HG02678 (cell line): ENCODE data around the gene RHEB.

Experiments used
- ATAC-seq: cut with Tn5 transposase; IDR thresholded peaks from one replicate; pipeline ENCODE4 v1.9.1; 2021; ENCODE audit warnings: mild to moderate bottlenecking, moderate library complexity; ENCODE audit not compliant: unreplicated experiment

Gene RHEB

GRCh38 chr7:151435103-151435916 lies 84.4 kb downstream of the RHEB start:
- no peak for ATAC-seq

- ATAC-seq = no peak
Measured at GRCh38 chr7:151434549-151434948, 85.1 kb downstream of the RHEB start.

DNA sequence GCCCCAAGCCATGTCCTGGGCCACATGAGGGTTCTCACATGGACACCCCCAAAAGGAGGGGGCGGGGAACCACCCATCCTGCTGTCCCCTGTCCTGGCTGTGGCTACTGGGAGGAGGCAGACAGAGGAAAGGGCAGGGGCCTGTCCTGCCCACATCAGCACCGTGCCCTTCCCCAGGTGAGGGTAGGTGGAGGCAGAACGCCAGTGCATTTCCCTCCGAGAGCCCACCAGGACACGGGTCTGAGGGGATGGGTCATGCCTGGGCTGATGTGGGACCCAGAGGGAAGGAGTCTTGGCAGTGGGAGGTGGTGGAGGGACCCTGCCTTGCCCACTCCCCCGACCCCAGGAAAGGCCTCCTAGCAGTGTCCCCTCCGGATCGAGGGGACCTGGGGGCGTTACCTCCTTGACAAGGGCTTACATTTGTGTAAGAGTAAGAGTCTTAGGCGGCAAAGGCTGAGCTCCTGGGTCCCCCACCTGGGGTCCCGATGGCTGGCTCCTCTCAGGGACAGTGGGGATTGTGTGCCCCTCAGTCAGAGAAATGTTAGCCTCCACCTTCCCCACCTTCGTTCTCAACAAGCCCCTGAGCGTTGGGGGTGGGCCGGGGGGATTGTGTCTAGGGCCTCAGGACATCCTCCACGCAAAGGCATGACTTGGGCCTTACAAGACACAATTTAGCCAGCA lies 85.8 kb downstream of the RHEB start:
- no peak for ATAC-seq

DNA sequence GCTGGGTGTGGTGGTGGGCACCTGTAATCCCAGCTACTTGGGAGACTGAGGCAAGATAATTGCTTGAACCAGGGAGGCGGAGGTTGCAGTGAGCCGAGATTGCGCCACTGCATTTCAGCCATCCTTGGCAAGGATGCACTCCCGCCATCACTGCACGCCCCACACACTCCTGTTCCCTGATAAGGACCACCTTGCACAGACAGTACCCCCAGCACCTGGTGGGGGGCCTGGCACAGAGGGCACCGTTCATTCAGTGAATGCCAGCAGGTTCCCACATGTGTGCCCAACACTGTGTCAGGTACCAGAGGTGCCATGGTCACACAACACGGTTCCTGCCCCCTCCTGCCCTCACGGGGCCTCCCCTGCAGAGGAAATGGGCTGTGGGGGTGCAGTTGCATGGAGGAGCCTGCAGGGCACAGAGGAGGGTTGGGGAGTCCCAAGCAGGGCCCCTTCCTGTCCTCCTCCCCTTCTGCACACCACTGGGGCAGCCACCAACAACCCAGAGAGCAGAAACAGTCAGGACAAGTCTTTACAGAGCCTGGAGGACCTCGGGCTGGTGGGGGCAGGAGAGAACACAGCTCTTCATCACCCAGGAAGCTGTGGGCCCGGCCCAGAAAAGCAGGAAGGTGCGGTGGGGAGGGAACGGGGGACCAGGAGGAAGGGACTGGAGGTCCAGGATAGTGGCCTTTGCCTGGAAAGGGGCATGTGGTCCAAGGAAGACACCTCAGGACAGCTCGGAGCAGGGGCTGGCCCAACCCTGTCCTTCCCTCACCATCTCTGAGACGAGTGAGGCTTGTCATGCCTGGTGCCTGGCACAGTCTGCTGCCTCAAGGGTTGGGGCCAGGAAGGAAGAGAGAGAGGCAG lies 86.8 kb downstream of the RHEB start:
- ATAC-seq = peak; percentile 58

DNA sequence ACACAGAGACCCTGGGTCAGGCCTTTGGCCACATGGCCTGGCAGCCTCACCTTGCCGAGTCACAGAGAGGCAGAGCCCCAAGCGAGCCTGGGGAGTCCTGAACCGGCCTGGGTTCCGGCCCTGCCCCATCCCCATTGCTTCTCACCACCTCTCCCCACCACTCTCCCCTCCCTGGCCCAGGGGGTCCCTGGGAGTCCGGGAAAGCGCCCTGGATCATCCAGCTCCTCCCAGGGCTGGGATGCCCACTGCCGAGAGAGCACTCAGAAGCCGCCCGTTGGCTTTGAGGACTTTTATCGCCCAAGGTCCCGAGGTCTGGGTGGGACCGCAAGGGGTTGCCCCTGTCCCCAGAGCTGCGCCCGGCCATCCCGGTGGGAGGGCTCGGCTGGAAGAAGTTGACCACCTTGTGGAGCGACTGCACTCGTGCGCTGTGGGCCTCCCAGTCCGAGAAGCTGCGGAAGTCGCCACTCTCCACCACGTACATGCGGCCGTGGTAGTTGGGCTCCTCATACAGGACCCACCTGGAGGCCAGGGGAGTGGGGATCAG lies 87.9 kb downstream of the RHEB start:
- ATAC-seq = no peak

- no peak for ATAC-seq
Measured at GRCh38 chr7:151431281-151431767, 88.4 kb downstream of the RHEB start.

- ATAC-seq = no peak
Measured at GRCh38 chr7:151430391-151431205, 89.1 kb downstream of the RHEB start.

GRCh38 chr7:151429560-151430331 lies 89.9 kb downstream of the RHEB start:
- peak; percentile 61 for ATAC-seq

DNA sequence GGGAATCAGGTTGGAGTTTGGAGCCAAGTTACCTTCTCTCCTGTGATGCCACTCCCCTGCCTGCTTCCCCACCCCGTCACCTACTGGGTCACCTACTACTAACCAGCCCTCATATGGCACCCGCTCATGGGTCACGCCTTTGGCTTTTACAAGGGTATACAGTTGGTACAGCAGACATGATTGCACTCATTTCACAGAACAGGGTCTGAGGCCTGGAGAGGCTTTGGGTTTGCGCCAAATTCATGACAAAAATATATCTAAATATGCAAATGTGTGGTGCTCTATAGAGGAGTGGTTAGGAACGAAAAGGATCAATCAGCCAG lies 90.5 kb downstream of the RHEB start:
- ATAC-seq = no peak

- no peak for ATAC-seq
Measured at GRCh38 chr7:151428378-151429236, 91.1 kb downstream of the RHEB start.

DNA sequence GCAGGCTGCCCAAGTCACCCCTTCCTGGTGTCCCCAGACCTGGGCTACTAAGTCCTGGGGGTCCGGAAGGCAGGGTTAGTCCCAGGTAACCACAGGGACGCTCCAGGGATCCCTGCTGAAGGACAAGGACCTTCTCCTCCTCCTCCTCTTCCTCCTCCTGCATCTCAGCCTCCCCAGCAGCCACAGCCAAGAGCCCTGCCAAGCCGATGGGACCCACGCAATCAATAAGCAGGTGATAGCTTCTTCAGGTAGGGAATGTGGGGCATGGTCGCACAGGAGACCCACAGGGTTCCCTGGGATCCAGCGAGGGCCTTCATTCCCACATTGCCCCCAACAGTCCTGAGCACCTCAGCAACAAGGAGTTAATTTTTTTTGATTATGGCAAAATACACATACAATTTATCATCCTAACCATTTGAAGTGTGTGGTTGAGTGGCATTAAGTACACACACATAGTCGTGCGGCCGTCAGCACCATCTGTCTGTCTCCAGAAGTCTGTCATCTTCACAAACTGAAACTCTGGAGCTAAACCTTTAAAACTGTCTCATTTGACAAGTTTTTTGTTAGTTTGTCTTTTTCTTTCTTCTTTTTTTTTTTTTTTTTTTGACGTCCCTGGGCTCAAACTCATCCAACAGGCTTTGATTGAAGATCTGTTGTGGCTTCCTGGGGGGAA lies 91.9 kb downstream of the RHEB start:
- no peak for ATAC-seq

GRCh38 chr7:151426904-151427704 lies 92.6 kb downstream of the RHEB start:
- ATAC-seq = no peak

DNA sequence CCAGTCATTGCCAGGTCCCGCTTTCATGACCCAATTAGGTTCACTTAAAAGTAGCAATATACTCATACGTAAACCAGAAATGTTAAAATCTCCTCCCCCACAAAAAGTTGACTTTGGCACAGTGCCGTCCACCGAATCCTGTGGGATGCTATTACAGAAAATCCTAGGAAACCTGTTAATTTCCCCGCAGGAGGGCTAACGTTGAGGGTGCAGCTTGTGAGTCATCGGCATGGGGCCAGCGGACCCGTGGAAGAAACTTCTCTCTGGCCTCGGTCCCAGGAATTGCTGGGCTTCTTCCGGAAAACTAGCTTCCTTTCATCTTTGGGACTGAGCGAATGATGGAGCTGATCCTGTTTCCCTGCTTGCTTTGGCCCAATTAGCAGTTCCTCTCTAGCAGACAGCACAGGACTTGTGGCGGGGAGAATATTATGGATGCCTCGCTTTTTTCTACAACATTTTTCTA lies 93.2 kb downstream of the RHEB start:
- no peak for ATAC-seq

DNA sequence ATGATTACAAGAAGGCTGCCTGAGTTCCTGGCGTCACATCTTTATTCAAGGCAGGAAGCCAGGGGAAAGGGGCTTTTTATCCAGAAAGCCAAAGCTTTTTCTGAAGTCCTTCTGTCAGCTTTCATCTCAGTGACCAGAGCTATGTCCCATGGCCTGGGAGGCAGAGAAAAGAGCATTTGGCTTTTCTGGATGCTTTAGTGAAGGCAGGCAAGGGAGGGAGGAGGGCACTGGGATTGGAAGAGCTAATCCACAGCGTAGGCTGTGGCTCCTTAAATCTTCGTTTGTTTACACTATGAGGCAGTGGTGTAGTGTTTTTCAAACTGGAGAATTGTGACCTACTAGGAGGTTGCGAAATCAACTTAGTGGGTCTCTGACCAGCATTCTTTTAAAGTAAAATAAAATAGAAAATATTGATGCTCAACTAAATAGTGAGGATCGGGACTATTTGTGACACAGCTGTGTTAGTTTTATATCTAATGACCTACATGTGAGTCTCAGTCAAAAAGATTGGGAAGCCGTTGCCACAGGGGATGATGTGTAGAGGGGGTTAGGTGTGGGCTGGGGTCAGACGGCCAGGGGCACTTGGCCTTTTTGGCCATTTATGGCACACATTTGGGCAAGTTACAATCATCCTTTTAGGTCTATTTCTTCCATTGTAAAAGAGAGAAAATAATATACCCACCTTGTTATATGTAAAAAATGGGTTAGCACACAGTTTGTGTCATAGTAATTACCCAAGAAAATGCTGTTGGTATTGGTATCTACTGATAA lies 93.8 kb downstream of the RHEB start:
- ATAC-seq = no peak

- ATAC-seq = no peak
Measured at GRCh38 chr7:151424799-151425198, 94.9 kb downstream of the RHEB start.

- no peak for ATAC-seq
Measured at GRCh38 chr7:151423936-151424335, 95.8 kb downstream of the RHEB start.
